ENCODE data around the gene ZFP3.

- no peak for TF ChIP-seq POLR2A (IDR thresholded peaks at IDR 0.05; ENCODE audit: low read depth, low read length)
- no peak for TF ChIP-seq POLR2AphosphoS5 (IDR thresholded peaks at IDR 0.05; ENCODE audit: low read depth, low read length)
Observed at GRCh38 chr17:5068236-5068635, 10.0 kb upstream of the ZFP3 start.
